Measurements from ENCODE around the gene GALNT18.

Gene GALNT18

DNA sequence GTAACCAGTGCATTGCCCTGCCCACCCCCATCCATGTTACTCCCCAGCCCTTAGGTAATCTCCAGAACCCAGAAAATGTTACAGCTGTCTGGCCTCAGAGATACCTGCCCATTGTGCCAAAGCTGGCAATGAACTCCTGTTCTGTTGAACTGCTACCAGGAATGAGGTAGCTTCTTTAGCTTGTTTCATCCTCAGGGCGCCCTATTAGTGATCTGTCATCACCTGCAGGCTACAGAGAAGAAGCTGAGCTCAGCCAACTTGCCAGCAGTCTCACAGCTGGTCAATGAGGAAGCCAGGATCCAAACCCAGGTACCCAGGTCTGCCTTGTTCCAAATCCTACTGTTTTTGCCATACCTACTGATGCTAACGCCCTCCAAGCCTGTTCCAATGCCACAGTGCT, 88.7 kb downstream of the GALNT18 start:
- Histone ChIP-seq H2AFZ (ENCODE audit: low read length, unreplicated experiment) (no peak overlapping the region), H3K36me3 (ENCODE audit: insufficient read depth, low read length) (no peaks in the 10 kb centered on the region), H3K27me3 (ENCODE audit: insufficient read depth, low read length) (0 out of 2 replicates have a peak, but pooled peaks cover 11% of the 10 kb centered on the region), H3K79me2 (ENCODE audit: control insufficient read depth, insufficient read depth, low read length, unreplicated experiment) (no peaks in the 10 kb centered on the region), H3K27ac (ENCODE audit: low read depth, low read length) (no peak overlapping the region), H3K4me3 (ENCODE audit: low read depth, low read length) (no peak overlapping the region), H3K4me1 (ENCODE audit: control insufficient read depth, insufficient read depth, low read length, unreplicated experiment) (no peaks in the 10 kb centered on the region)

DNA sequence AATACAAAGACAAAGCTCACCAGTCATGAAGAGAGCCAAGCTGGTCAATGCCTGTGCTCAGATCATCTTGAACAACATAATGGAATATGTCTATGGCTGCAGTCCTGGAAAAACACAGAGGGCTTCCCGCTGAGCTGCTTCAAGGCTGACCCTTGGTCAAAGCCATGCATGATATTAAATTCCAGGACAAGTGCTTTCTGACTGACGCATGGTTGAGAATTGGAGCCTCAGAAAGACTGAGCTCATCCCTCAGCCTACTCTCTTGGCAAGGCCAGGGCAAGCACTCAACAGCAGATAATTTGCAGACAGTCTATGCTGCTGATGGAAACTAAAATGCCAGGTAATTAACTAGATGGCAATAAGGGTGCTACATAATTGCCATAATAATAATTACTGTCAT, 89.2 kb downstream of the GALNT18 start:
- H3K36me3 ChIP-seq (ENCODE audit: insufficient read depth, low read length): no peaks in the 10 kb centered on the region
- H3K27me3 ChIP-seq (ENCODE audit: insufficient read depth, low read length): 0 out of 2 replicates have a peak, but pooled peaks cover 11% of the 10 kb centered on the region
- no peak overlapping the region for H2AFZ ChIP-seq (ENCODE audit: low read length, unreplicated experiment)
- H3K4me3 ChIP-seq (ENCODE audit: low read depth, low read length): no peak overlapping the region
- H3K27ac ChIP-seq (ENCODE audit: low read depth, low read length): no peak overlapping the region
- no peaks in the 10 kb centered on the region for H3K79me2 ChIP-seq (ENCODE audit: control insufficient read depth, insufficient read depth, low read length, unreplicated experiment)
- H3K4me1 ChIP-seq (ENCODE audit: control insufficient read depth, insufficient read depth, low read length, unreplicated experiment): no peaks in the 10 kb centered on the region

DNA sequence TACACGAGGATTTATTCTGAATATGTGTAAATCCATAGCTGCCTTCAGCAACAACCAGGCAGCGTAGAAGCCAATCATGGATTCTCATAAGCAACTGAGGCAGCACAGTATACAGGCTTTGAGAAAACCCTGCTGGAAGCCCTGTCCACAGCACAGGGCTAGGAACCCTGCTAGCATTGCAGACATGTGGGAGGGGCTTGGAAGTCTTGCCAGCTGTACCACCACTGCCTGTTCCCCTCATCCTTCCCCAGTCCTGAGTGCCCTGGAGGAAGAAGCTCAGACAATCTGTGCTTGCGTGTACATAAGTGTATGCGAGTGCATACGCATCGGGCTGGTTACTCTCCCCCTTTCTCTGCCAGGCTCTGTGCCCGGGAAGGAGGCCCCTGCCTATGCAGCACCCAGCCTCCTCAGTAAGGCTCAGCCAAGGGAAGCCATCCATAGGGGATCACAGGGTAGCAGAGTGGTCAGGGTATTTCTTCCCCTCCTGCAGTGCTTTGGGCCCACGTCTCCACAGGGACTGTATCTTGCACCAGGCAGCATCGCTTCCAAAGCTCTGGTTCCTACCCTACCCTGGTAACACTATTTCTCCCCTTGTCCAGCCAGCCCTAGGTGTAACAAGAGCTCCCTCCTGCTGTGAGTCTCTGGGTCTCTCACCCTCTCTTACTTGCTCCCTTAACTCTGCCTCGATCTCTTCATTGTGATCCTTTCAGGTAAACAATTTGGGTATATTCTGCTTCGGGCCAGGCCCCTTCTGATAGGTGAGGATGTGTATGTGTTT, 90.5 kb downstream of the GALNT18 start:
- no peaks in the 10 kb centered on the region for H3K79me2 ChIP-seq (ENCODE audit: control insufficient read depth, insufficient read depth, low read length, unreplicated experiment)
- no peaks in the 10 kb centered on the region for H3K36me3 ChIP-seq (ENCODE audit: insufficient read depth, low read length)
- H3K4me1 ChIP-seq (ENCODE audit: control insufficient read depth, insufficient read depth, low read length, unreplicated experiment): no peaks in the 10 kb centered on the region
- H3K27ac ChIP-seq (ENCODE audit: low read depth, low read length): no peak overlapping the region
- H3K27me3 ChIP-seq (ENCODE audit: insufficient read depth, low read length): 0 out of 2 replicates have a peak, but pooled peaks cover 11% of the 10 kb centered on the region
- H2AFZ ChIP-seq (ENCODE audit: low read length, unreplicated experiment): no peak overlapping the region
- no peak overlapping the region for H3K4me3 ChIP-seq (ENCODE audit: low read depth, low read length)

DNA sequence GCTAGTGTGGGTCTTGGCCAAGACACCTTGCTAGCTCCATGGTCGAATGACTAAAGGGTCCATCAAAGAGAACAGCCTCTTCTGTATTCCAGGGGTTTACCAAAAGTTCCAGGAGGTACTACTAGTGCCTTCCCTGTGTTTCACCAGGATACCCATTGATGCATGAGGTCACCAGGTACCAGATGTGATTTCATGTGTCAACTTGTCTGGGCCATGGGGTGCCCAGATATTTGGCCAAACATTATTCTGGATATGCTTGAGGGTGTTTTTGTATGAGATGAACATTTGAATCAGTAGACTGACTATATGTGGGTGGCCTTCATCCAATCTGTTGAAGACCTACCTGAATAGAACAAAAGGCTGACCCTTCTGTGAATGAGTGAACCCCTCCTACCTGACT, 92.8 kb downstream of the GALNT18 start:
- Histone ChIP-seq H3K27me3 (ENCODE audit: insufficient read depth, low read length) (0 out of 2 replicates have a peak, but pooled peaks cover 5% of the 10 kb centered on the region), H3K4me1 (ENCODE audit: control insufficient read depth, insufficient read depth, low read length, unreplicated experiment) (no peaks in the 10 kb centered on the region), H3K4me3 (ENCODE audit: low read depth, low read length) (no peak overlapping the region), H3K79me2 (ENCODE audit: control insufficient read depth, insufficient read depth, low read length, unreplicated experiment) (no peaks in the 10 kb centered on the region), H3K36me3 (ENCODE audit: insufficient read depth, low read length) (no peaks in the 10 kb centered on the region), H3K27ac (ENCODE audit: low read depth, low read length) (no peak overlapping the region), H2AFZ (ENCODE audit: low read length, unreplicated experiment) (no peak overlapping the region)

DNA sequence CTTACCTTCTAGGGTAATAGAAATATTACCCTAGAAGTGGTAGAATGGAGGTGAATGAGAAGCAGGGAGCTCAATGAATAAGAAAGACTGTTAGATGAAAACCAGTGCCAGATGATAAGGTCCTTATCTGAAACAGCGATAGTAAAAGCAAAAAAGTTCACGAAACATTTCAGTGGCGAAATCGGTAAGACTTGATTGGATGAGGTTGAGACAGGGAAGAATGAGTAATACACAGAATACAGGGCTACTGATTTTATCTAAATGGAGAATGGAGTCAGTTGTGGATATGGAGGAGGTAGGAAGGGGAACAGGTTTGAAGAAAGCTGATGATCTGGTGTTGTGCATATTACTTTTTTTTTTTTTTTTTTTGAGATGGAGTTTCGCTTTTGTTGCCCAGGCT, 96.5 kb downstream of the GALNT18 start:
- no peaks in the 10 kb centered on the region for H3K27me3 ChIP-seq (ENCODE audit: insufficient read depth, low read length)
- H3K4me3 ChIP-seq (ENCODE audit: low read depth, low read length): no peak overlapping the region
- H3K27ac ChIP-seq (ENCODE audit: low read depth, low read length): no peak overlapping the region
- H3K4me1 ChIP-seq (ENCODE audit: control insufficient read depth, insufficient read depth, low read length, unreplicated experiment): no peaks in the 10 kb centered on the region
- no peak overlapping the region for H2AFZ ChIP-seq (ENCODE audit: low read length, unreplicated experiment)
- H3K79me2 ChIP-seq (ENCODE audit: control insufficient read depth, insufficient read depth, low read length, unreplicated experiment): no peaks in the 10 kb centered on the region
- H3K36me3 ChIP-seq (ENCODE audit: insufficient read depth, low read length): no peaks in the 10 kb centered on the region

DNA sequence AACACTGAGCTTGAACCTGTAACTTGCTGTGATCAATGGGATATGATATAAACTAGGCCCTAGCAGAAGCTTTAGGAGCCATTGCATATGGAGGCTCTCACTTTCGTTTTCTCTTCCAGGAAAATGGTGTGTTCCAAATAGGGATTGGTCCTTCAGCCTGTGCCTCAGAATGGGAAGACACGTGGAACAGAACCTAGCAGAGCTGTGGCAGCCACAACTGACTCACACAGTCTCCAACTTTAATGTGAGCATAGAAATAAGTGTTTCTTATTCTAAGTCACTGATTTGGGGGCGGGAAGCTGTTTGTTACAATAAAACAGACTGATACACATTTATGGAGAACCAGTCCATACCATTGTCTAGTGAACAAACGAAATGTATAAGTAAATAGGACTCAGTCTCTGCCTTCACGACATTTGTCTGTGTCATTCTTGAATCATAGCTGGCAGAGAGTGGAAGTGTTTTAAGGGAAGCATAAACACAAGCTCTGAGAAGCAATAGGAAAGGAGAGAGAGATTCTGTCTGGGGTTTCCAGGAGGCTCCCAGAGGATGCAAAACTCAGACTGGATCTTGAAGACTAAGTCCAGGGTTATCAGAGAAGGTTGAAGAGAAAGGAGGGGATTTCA, 97.3 kb downstream of the GALNT18 start:
- no peak overlapping the region for H3K4me3 ChIP-seq (ENCODE audit: low read depth, low read length)

DNA sequence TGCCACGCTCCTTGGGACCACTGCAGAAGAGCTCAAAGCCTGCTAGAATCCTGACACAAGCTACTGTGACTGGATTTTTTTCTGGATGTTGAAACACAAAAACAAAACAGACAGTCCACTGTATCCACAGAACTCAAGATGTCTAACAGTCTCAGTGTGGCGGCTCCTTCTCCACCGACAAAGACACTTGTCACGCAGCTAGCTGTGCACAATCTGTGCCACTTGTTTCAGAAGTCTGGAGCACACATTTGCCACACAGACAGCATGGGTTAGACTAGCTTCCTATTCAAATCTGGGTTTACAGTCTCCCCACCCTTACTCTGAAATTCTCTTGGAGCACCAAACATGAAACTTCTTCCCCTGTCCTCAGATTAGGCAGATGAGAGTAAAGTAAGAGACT, 99.2 kb downstream of the GALNT18 start:
- H3K27me3 ChIP-seq (ENCODE audit: insufficient read depth, low read length): no peaks in the 10 kb centered on the region
- no peaks in the 10 kb centered on the region for H3K79me2 ChIP-seq (ENCODE audit: control insufficient read depth, insufficient read depth, low read length, unreplicated experiment)
- H3K4me1 ChIP-seq (ENCODE audit: control insufficient read depth, insufficient read depth, low read length, unreplicated experiment): no peaks in the 10 kb centered on the region
- H2AFZ ChIP-seq (ENCODE audit: low read length, unreplicated experiment): no peak overlapping the region
- no peaks in the 10 kb centered on the region for H3K36me3 ChIP-seq (ENCODE audit: insufficient read depth, low read length)
- H3K27ac ChIP-seq (ENCODE audit: low read depth, low read length): no peak overlapping the region
- H3K4me3 ChIP-seq (ENCODE audit: low read depth, low read length): no peak overlapping the region

More for the DNA sequence above, 97.3 kb downstream of the GALNT18 start:
- Histone ChIP-seq H3K27ac (ENCODE audit: low read depth, low read length) (no peak overlapping the region), H3K27me3 (ENCODE audit: insufficient read depth, low read length) (no peaks in the 10 kb centered on the region), H3K79me2 (ENCODE audit: control insufficient read depth, insufficient read depth, low read length, unreplicated experiment) (no peaks in the 10 kb centered on the region), H2AFZ (ENCODE audit: low read length, unreplicated experiment) (no peak overlapping the region), H3K4me1 (ENCODE audit: control insufficient read depth, insufficient read depth, low read length, unreplicated experiment) (no peaks in the 10 kb centered on the region), H3K36me3 (ENCODE audit: insufficient read depth, low read length) (no peaks in the 10 kb centered on the region)

DNA sequence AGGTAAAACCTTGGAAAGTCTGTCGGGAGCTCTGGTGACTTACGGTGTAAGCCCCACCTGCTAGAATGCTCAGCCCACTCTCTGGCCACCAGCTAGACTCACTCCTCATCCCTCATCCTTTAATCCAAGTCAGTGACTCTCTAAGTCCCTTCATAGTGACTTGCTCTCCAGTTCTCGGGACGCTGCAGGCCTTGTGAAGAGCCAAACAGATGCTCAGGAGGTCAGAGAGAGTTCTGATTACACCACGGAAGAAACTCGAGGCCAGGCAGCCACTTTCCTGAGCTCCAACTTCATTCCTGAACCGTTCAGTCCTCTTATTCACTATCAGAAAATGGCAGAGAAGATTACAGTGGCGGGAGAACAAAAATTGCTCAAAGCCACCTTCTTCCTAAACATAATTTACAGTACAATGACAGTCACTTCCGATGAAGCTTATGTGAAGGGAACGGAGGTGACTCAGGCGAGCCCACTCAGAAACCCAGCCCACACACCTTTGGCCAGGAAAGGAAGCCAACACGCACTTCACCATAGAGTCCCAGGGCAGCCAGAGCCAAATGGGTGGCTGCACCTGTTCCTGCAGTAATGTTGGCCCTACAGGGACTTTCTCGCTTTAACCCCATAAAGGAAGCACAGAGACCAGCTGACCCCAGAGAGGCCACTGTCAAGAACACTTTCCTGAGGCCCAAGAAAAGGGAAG, 100.4 kb downstream of the GALNT18 start:
- H3K79me2 ChIP-seq (ENCODE audit: control insufficient read depth, insufficient read depth, low read length, unreplicated experiment): no peaks in the 10 kb centered on the region
- no peak overlapping the region for H2AFZ ChIP-seq (ENCODE audit: low read length, unreplicated experiment)
- H3K27me3 ChIP-seq (ENCODE audit: insufficient read depth, low read length): no peaks in the 10 kb centered on the region
- H3K4me1 ChIP-seq (ENCODE audit: control insufficient read depth, insufficient read depth, low read length, unreplicated experiment): no peaks in the 10 kb centered on the region
- H3K4me3 ChIP-seq (ENCODE audit: low read depth, low read length): no peak overlapping the region
- H3K36me3 ChIP-seq (ENCODE audit: insufficient read depth, low read length): no peaks in the 10 kb centered on the region
- H3K27ac ChIP-seq (ENCODE audit: low read depth, low read length): no peak overlapping the region

DNA sequence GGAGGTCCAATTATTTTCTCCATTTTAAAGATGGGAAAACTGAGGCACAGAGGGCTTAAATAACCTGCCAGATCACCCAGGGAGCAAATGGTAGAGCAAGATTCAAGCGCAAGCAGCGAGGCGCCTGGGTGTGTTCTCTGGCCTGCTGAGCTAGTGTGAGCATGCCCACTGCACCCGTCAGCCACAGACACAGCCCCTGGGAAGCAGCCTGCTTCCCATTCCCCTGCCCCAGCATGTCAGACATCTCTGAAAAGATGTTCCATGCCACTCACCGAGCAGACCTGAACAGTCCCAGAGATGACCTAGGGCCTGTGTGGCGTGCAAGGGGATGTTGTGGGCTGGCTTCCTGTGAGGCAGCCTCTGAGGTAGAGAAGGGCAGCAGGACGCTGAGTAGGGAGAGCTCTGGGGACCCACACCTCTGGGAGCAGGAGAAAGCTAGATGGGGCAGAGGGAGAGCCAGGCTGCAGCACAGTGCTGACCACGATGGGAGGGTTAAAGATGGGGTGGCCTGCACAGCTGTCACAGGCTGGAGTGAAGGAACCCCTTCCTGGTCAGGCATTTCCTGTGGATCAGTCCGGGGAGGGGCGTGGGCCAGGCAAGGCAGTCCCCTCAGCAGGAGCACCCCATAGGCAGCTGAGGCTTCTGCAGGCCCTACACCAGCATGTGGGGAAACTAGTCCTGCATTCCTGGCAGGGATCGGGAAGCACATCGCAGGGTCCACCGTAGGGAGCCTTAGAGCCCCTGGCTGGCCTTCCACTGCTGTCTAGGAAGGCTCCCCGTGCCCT, 101.4 kb downstream of the GALNT18 start:
- Histone ChIP-seq H3K4me1 (ENCODE audit: control insufficient read depth, insufficient read depth, low read length, unreplicated experiment) (no peaks in the 10 kb centered on the region), H2AFZ (ENCODE audit: low read length, unreplicated experiment) (no peak overlapping the region), H3K27me3 (ENCODE audit: insufficient read depth, low read length) (no peaks in the 10 kb centered on the region), H3K79me2 (ENCODE audit: control insufficient read depth, insufficient read depth, low read length, unreplicated experiment) (no peaks in the 10 kb centered on the region), H3K27ac (ENCODE audit: low read depth, low read length) (no peak overlapping the region), H3K4me3 (ENCODE audit: low read depth, low read length) (no peak overlapping the region), H3K36me3 (ENCODE audit: insufficient read depth, low read length) (no peaks in the 10 kb centered on the region)

DNA sequence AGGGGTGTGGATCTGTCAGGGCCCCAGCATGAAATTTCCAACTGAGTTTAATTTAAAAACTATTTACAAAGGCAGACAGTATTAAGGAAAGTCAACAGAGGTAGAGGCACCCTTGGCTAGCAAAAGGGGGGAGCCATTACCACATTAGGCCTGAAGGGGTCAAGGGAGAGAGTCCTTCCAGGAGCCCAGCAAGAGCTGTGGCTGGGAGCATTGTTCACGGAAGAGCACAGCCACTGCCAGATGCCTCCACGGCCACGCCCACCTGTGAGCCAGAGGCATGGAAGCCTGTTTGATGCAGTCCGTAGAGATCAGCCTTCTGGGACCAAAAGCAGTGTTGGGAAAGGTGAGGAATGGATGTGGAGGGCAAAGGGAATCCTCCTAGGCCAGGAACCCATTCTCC, 102.6 kb downstream of the GALNT18 start:
- Histone ChIP-seq H2AFZ (ENCODE audit: low read length, unreplicated experiment) (no peak overlapping the region), H3K36me3 (ENCODE audit: insufficient read depth, low read length) (no peaks in the 10 kb centered on the region), H3K79me2 (ENCODE audit: control insufficient read depth, insufficient read depth, low read length, unreplicated experiment) (no peaks in the 10 kb centered on the region), H3K27ac (ENCODE audit: low read depth, low read length) (no peak overlapping the region), H3K27me3 (ENCODE audit: insufficient read depth, low read length) (no peaks in the 10 kb centered on the region), H3K4me3 (ENCODE audit: low read depth, low read length) (no peak overlapping the region), H3K4me1 (ENCODE audit: control insufficient read depth, insufficient read depth, low read length, unreplicated experiment) (no peaks in the 10 kb centered on the region)
